IMR-90 (cell line): ENCODE results near the gene ZNF521. TPM values are rescaled to one million over a fixed set of nuclear protein-coding genes. Genes with fewer than 3 reads are reported as not detected.

Experiments
- ATAC-seq: fragments of 200-7000 bp; cut with Tn5 transposase; 2 replicates; pipeline ENCODE4 v1.9.1; 2020; ENCODE audit warnings: low read depth, mild to moderate bottlenecking, moderate library complexity
- BruUV-seq: library from RNA; stranded (reverse); fragments of 400-500 nt; replicated peaks from 2 replicates; lab custom pipeline; 2021; lab: Mats Ljungman, UMichigan
- CTCF ChIA-PET: fragments of 300-600 bp; formaldehyde crosslinking; extraction: SDS; loops from one replicate; lab custom pipeline; 2021; ENCODE audit warnings: antibody characterized with exemption; lab: Yijun Ruan, JAX
- POLR2A ChIA-PET: fragments of 300-600 bp; sonication (Branson Sonifier 250); formaldehyde crosslinking; loops from one replicate; lab custom pipeline; 2022; ENCODE audit warnings: antibody characterized with exemption; ENCODE audit not compliant: unreplicated experiment; lab: Charles Lee
- DNase-seq: peaks from one replicate; pipeline ENCODE4 v3.0.0; 2013
- H2AFZ ChIP-seq: replicated peaks from 2 replicates; pipeline ENCODE3; 2013; ENCODE audit warnings: low read length, mild to moderate bottlenecking; ENCODE audit not compliant: poor library complexity
- H2AK5ac ChIP-seq: 2 replicates; pipeline ENCODE4 v1.6.1; 2013; ENCODE audit warnings: low read depth, low read length, inconsistent platforms
- H2AK9ac ChIP-seq: replicated peaks from 2 replicates; pipeline ENCODE3; 2013; ENCODE audit warnings: mild to moderate bottlenecking, low read depth, low read length, moderate library complexity; ENCODE audit not compliant: poor library complexity
- H2BK120ac ChIP-seq: 2 replicates; pipeline ENCODE4 v1.6.1; 2013; ENCODE audit warnings: low read depth, low read length, inconsistent platforms
- H2BK15ac ChIP-seq: 3 replicates; pipeline ENCODE4 v1.6.1; 2013; ENCODE audit warnings: low read depth, low read length, inconsistent platforms
- H2BK20ac ChIP-seq: 2 replicates; pipeline ENCODE4 v1.6.1; 2013; ENCODE audit warnings: low read depth, mild to moderate bottlenecking, inconsistent platforms, low read length, moderate library complexity
- H2BK5ac ChIP-seq: 2 replicates; pipeline ENCODE4 v1.6.1; 2013; ENCODE audit warnings: mild to moderate bottlenecking, low read depth, low read length, inconsistent platforms; ENCODE audit not compliant: poor library complexity, severe bottlenecking
- H3K14ac ChIP-seq: replicated peaks from 2 replicates; pipeline ENCODE4 v1.6.1; 2013; ENCODE audit warnings: low read depth, low read length, inconsistent platforms
- H3K18ac ChIP-seq: 2 replicates; pipeline ENCODE4 v1.6.1; 2013; ENCODE audit warnings: low read depth, low read length, control low read depth
- H3K23ac ChIP-seq: 2 replicates; pipeline ENCODE4 v1.6.1; 2013; ENCODE audit warnings: low read depth, low read length, inconsistent platforms
- H3K27ac ChIP-seq: 2 replicates; pipeline ENCODE4 v1.5.1; 2013; ENCODE audit warnings: mild to moderate bottlenecking, control low read depth, low read length; ENCODE audit not compliant: insufficient read depth
- H3K27me3 ChIP-seq: 2 replicates; pipeline ENCODE4 v1.6.1; 2013; ENCODE audit warnings: low read length; ENCODE audit not compliant: control insufficient read depth, insufficient read depth
- H3K36me3 ChIP-seq: 2 replicates; pipeline ENCODE4 v1.6.1; 2013; ENCODE audit warnings: low read length, mixed read lengths; ENCODE audit not compliant: control insufficient read depth, insufficient read depth
- H3K4ac ChIP-seq: 2 replicates; pipeline ENCODE4 v1.6.1; 2013; ENCODE audit warnings: low read depth, low read length, inconsistent platforms
- H3K4me1 ChIP-seq: 2 replicates; pipeline ENCODE4 v1.6.1; 2013; ENCODE audit warnings: low read length, mixed read lengths; ENCODE audit not compliant: control insufficient read depth, insufficient read depth
- H3K4me2 ChIP-seq: 2 replicates; pipeline ENCODE4 v1.6.1; 2013; ENCODE audit warnings: low read depth, mild to moderate bottlenecking, control low read depth, low read length, moderate library complexity
- H3K4me3 ChIP-seq: 2 replicates; pipeline ENCODE4 v1.5.1; 2013; ENCODE audit warnings: low read depth, mild to moderate bottlenecking, control low read depth, low read length, moderate library complexity; ENCODE audit not compliant: insufficient read depth
- H3K56ac ChIP-seq: 2 replicates; pipeline ENCODE4 v1.6.1; 2013; ENCODE audit warnings: low read length, inconsistent platforms; ENCODE audit not compliant: insufficient read depth; ENCODE audit errors: extremely low read depth
- H3K79me1 ChIP-seq, 2 experiments: 2 replicates each; pipeline ENCODE4 v1.6.1; 2013; ENCODE audit warnings: low read length in 2 of 2, inconsistent platforms in 1 of 2, low read depth in 1 of 2
- H3K9ac ChIP-seq: 2 replicates; pipeline ENCODE4 v1.6.1; 2013; ENCODE audit warnings: low read depth, low read length, control low read depth
- H3K9me1 ChIP-seq: 2 replicates; pipeline ENCODE4 v1.6.1; 2013; ENCODE audit warnings: low read length, inconsistent platforms; ENCODE audit not compliant: insufficient read depth
- H3K9me3 ChIP-seq: 2 replicates; pipeline ENCODE4 v1.6.1; 2013; ENCODE audit warnings: low read length; ENCODE audit not compliant: control insufficient read depth, insufficient read depth
- H4K20me1 ChIP-seq: 2 replicates; pipeline ENCODE4 v1.6.1; 2013; ENCODE audit warnings: low read length, inconsistent platforms; ENCODE audit not compliant: insufficient read depth
- H4K5ac ChIP-seq: 2 replicates; pipeline ENCODE4 v1.6.1; 2013; ENCODE audit warnings: mild to moderate bottlenecking, low read depth, low read length, control low read depth
- H4K8ac ChIP-seq, 2 experiments: 2 replicates each; pipeline ENCODE4 v1.6.1; 2013; ENCODE audit warnings: low read depth in 2 of 2, low read length in 2 of 2, control low read depth in 1 of 2, inconsistent platforms in 1 of 2
- H4K91ac ChIP-seq: 2 replicates; pipeline ENCODE4 v1.6.1; 2013; ENCODE audit warnings: low read depth, low read length, inconsistent platforms; ENCODE audit not compliant: insufficient read depth
- BHLHE40 ChIP-seq: fragments of 150-350 bp; IDR thresholded peaks from 2 replicates; pipeline ENCODE4 v1.6.1; 2016; ENCODE audit warnings: mild to moderate bottlenecking, low read depth, low read length
- CEBPB ChIP-seq: IDR thresholded peaks from 2 replicates; pipeline ENCODE4 v1.6.1; 2012; ENCODE audit warnings: low read depth, low read length, improper control_type of control experiment
- CHD1 ChIP-seq: IDR thresholded peaks from 2 replicates; pipeline ENCODE4 v1.6.1; 2012; ENCODE audit warnings: low read depth, low read length, improper control_type of control experiment
- CTCF ChIP-seq: conservative IDR thresholded peaks from 2 replicates; pipeline ENCODE4 v1.5.1; 2012; ENCODE audit warnings: mild to moderate bottlenecking, low read depth, low read length, improper control_type of control experiment
- ELK1 ChIP-seq: fragments of 150-350 bp; IDR thresholded peaks from 2 replicates; pipeline ENCODE4 v1.6.1; 2016; ENCODE audit warnings: low read depth, mild to moderate bottlenecking, low read length, moderate library complexity, borderline replicate concordance
- MAFK ChIP-seq: IDR thresholded peaks from 2 replicates; pipeline ENCODE4 v1.6.1; 2012; ENCODE audit warnings: low read depth, low read length, improper control_type of control experiment
- MAZ ChIP-seq: IDR thresholded peaks from 2 replicates; pipeline ENCODE4 v1.6.1; 2012; ENCODE audit warnings: low read depth, mild to moderate bottlenecking, low read length, improper control_type of control experiment, moderate library complexity, borderline replicate concordance
- MXI1 ChIP-seq: IDR thresholded peaks from 2 replicates; pipeline ENCODE4 v1.6.1; 2012; ENCODE audit warnings: low read depth, mild to moderate bottlenecking, low read length, moderate library complexity, borderline replicate concordance
- NFE2L2 ChIP-seq: fragments of 150-350 bp; IDR thresholded peaks from 2 replicates; pipeline ENCODE4 v1.6.1; 2016; ENCODE audit warnings: low read depth, mild to moderate bottlenecking, low read length
- RAD21 ChIP-seq: IDR thresholded peaks from 2 replicates; pipeline ENCODE4 v1.6.1; 2012; ENCODE audit warnings: low read length, improper control_type of control experiment
- SMC3 ChIP-seq: fragments of 150-350 bp; IDR thresholded peaks from 2 replicates; pipeline ENCODE4 v1.6.1; 2016; ENCODE audit warnings: low read depth, mild to moderate bottlenecking, antibody characterized with exemption, low read length, moderate library complexity
- WGBS, 2 experiments: methylation state at CpG; one replicate each; pipeline versions ENCODE4 v1.1.5 to v1.1.7; 2013; ENCODE audit warnings: missing lambda C conversion rate in 2 of 2; ENCODE audit not compliant: insufficient read length in 1 of 2; ENCODE audit errors: extremely low coverage in 2 of 2; 5-methylcytosine and 5-hydroxymethylcytosine counted together
- dilution Hi-C: fragments of 300-500 bp; cut with HindIII; formaldehyde crosslinking; loops from one replicate; pipeline ENCODE4 v1.14.3; 2018; ENCODE audit warnings: low sequenced_read_pairs; ENCODE audit not compliant: unreplicated experiment
- in situ Hi-C: fragments of 300-500 bp; cut with MboI; formaldehyde crosslinking; loops from 3 replicates; pipeline ENCODE4 v1.14.3; 2019; ENCODE audit warnings: low sequenced_read_pairs, inconsistent platforms, mixed read lengths
- intact Hi-C: fragments of 100-400 bp; cut with micrococcal nuclease; formaldehyde crosslinking; loops from 2 replicates; pipeline ENCODE4 v1.10.0; 2022
- polyA plus RNA-seq, 3 experiments: library from polyadenylated mRNA; depleted of rRNA; stranded (reverse); fragments of >200 nt; gene quantifications; 2 replicates each; pipeline ENCODE4 v1.2.3, GENCODE V29; 2012; ENCODE audit warnings: low replicate concordance in 1 of 3
- total RNA-seq: library from RNA; depleted of rRNA; stranded (reverse); fragments of >200 nt; gene quantifications from 2 replicates; pipeline ENCODE4 v1.2.3, GENCODE V29; 2012
- TF ChIP-seq, protein P1 (sequence below): fragments of 150-350 bp; IDR thresholded peaks from 2 replicates; pipeline ENCODE4 v1.6.1; 2017; ENCODE audit warnings: mild to moderate bottlenecking, antibody characterized with exemption, low read length, low read depth

ZNF521 gene
- total and polyA plus RNA-seq, 2 of the 4 experiments (the other 2 are of a cell fraction) = 21.5 to 59.3 TPM

GRCh38 chr18:25113566-25113965 is 238.4 kb downstream of the ZNF521 start:
- H3K79me1 ChIP-seq = peaks cover 5 to 8% of the 10 kb centered on the region in 2 experiments; a peak in 1 of 4 replicates
- peak overlapping the region; percentile 63; the same call in 1 of the 2 replicates for H4K5ac ChIP-seq
- H3K4me1 ChIP-seq = peaks cover 11% of the 10 kb centered on the region
- no peak overlapping the region for H3K4me3 ChIP-seq
- no peak overlapping the region for H3K14ac ChIP-seq
- WGBS, 2 experiments = no CpG with 5 or more reads among the region's 6 CpGs
- BruUV-seq = no TSS peak
- H3K36me3 ChIP-seq = no peaks in the 10 kb centered on the region
- in situ Hi-C loops (no loop called here), intact Hi-C loops (no loop called here), dilution Hi-C loops (no loop called here)
- H2BK5ac ChIP-seq = no peak overlapping the region
- ChIA-PET POLR2A (no interaction called here), CTCF (no interaction called here)
- no peaks in the 10 kb centered on the region for H3K27me3 ChIP-seq
- no peak overlapping the region for H3K4me2 ChIP-seq
- H2BK20ac ChIP-seq = no peak overlapping the region
- no peak overlapping the region for H2BK15ac ChIP-seq
- TF ChIP-seq, protein P1, sequence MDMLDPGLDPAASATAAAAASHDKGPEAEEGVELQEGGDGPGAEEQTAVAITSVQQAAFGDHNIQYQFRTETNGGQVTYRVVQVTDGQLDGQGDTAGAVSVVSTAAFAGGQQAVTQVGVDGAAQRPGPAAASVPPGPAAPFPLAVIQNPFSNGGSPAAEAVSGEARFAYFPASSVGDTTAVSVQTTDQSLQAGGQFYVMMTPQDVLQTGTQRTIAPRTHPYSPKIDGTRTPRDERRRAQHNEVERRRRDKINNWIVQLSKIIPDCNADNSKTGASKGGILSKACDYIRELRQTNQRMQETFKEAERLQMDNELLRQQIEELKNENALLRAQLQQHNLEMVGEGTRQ = no peak
- TF ChIP-seq BHLHE40 = no peak
- no peak for TF ChIP-seq CTCF
- no peak for TF ChIP-seq MXI1
- no peak for TF ChIP-seq NFE2L2
- TF ChIP-seq MAFK = no peak
- no peak for TF ChIP-seq ELK1
- no peak for TF ChIP-seq RAD21
- TF ChIP-seq CHD1 = no peak
- no peak for TF ChIP-seq MAZ
- no peak for TF ChIP-seq CEBPB
- no peak for TF ChIP-seq SMC3
- H2AFZ ChIP-seq = no peak overlapping the region
- H3K9ac ChIP-seq = peak overlapping the region; percentile 29; the same call in 1 of the 2 replicates
- no peak overlapping the region; the same call in 1 of the 2 replicates for H3K27ac ChIP-seq
- H4K91ac ChIP-seq = no peak overlapping the region
- no peak overlapping the region for H4K8ac ChIP-seq
- no peak overlapping the region for H2AK9ac ChIP-seq
- H3K4ac ChIP-seq = no peak overlapping the region
- H3K23ac ChIP-seq = no peak overlapping the region
- no peak overlapping the region for H2AK5ac ChIP-seq
- no peak overlapping the region for H2BK120ac ChIP-seq
- no peaks in the 10 kb centered on the region for H3K9me3 ChIP-seq
- peak; percentile 11; the same call in 1 of the 2 replicates for ATAC-seq
- H3K18ac ChIP-seq = no peak overlapping the region; the same call in 1 of the 2 replicates
- no peaks in the 10 kb centered on the region for H4K20me1 ChIP-seq
- peaks cover 5% of the 10 kb centered on the region; the same call in 1 of the 2 replicates for H3K9me1 ChIP-seq
- H3K56ac ChIP-seq = no peak overlapping the region
- DNase-seq = no peak
